ENCODE results near the gene NLGN1. TPM values are rescaled to one million over a fixed set of nuclear protein-coding genes. Genes with fewer than 3 reads are reported as not detected.

NLGN1 gene
- total RNA-seq, 1 donor from 2014 or later, result 5.7 TPM

- no peaks in the 10 kb centered on the region for H3K9me3 ChIP-seq (ENCODE audit: control insufficient read depth in 3 of 3, low read length in 3 of 3)
Measured at GRCh38 chr3:174247687-174248152, 850.2 kb downstream of the NLGN1 start.

DNA sequence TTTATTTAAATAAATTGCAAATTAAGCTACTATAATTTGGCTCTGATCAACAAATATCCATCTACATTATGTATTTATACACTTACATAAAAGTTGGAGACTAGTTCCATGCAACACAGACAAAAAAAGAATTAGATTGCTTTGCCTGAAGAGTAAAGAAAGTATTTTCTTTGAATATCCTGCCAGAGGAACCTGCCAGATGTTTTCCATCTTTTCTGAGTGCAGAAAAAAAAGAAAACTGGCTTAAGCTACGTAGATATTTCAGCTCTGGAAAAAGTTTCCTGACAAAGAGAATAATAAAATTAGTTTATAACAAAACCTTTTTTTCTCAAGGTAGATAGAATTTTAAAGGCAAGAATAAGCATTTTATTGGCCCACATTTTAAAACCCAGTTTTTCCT is 854.1 kb downstream of the NLGN1 start:
- no peak overlapping the region for H3K27ac ChIP-seq (ENCODE audit: low read depth, low read length)
- no peak overlapping the region for H3K4me3 ChIP-seq (ENCODE audit: low read length in 3 of 3)
- H3K27me3 ChIP-seq (ENCODE audit: control insufficient read depth in 3 of 3, insufficient read depth in 3 of 3, low read length in 3 of 3), result no peaks in the 10 kb centered on the region
- no peaks in the 10 kb centered on the region for H3K9me3 ChIP-seq (ENCODE audit: control insufficient read depth in 3 of 3, low read length in 3 of 3)
- H3K9ac ChIP-seq (ENCODE audit: low read depth in 1 of 3, low read length in 3 of 3), result no peak overlapping the region
- H3K4me1 ChIP-seq (ENCODE audit: control insufficient read depth in 3 of 3, insufficient read depth in 3 of 3, low read length in 3 of 3), result no peaks in the 10 kb centered on the region
- H3K36me3 ChIP-seq (ENCODE audit: control insufficient read depth in 3 of 3, insufficient read depth in 3 of 3, low read length in 3 of 3), result no peaks in the 10 kb centered on the region

More at GRCh38 chr3:174247687-174248152, 850.2 kb downstream of the NLGN1 start:
- no peak overlapping the region for H3K9ac ChIP-seq (ENCODE audit: low read depth in 1 of 3, low read length in 3 of 3)
- no peaks in the 10 kb centered on the region for H3K27me3 ChIP-seq (ENCODE audit: control insufficient read depth in 3 of 3, insufficient read depth in 3 of 3, low read length in 3 of 3)
- H3K36me3 ChIP-seq (ENCODE audit: control insufficient read depth in 3 of 3, insufficient read depth in 3 of 3, low read length in 3 of 3), result no peaks in the 10 kb centered on the region
- no peak overlapping the region for H3K4me3 ChIP-seq (ENCODE audit: low read length in 3 of 3)
- H3K27ac ChIP-seq (ENCODE audit: low read depth, low read length), result no peak overlapping the region
- H3K4me1 ChIP-seq (ENCODE audit: control insufficient read depth in 3 of 3, insufficient read depth in 3 of 3, low read length in 3 of 3), result no peaks in the 10 kb centered on the region

DNA sequence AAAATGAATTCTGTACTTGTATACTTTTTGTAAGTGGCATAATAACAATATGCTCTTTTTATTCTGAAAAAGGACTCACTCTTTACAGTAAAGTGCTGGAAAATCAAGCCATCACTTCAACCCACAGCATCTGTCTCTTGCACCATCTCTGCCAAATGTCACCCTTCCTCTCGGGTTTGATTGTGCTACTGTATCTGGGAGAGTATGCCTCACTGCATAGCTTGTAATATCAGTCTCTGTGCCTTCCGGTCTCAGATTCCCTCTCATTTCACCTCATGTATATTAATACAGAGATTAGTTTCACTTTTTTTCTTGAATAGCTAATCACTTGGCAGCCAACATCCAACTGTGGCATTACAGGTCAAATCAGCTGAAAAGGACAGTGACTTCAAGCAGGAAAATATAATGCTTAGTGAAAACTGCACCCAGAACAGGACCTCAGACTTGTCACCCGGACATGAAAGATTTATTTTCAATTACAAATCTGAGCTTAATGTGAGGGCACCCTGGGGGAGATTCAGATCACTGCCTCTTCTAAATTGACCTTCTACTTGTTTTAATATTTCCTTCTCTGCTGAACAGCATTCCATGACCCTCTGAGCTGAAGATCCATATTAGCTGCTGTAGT is 855.8 kb downstream of the NLGN1 start:
- no peak overlapping the region for H3K27ac ChIP-seq (ENCODE audit: low read depth, low read length)

DNA sequence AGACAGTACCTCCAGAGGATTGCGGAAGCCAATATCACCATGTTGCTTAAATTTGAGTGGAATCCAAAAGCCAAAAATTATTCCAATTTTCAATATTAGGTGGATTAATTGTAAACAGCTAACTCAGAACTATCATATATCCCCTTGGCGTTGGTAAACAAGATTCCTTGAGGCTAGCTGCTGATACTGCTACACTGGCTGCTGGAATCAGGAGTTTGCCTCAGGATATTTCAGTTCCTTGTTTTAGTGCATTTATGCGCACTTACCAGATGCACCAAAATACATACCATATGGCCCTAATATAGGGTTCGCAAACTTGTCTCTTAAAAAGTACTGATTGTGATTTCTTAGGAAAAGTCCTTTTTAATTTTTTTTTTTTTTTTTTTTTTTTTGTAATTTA is 856.4 kb downstream of the NLGN1 start:
- Histone ChIP-seq H3K36me3 (ENCODE audit: control insufficient read depth in 3 of 3, insufficient read depth in 3 of 3, low read length in 3 of 3) (no peaks in the 10 kb centered on the region), H3K9me3 (ENCODE audit: control insufficient read depth in 3 of 3, low read length in 3 of 3) (no peaks in the 10 kb centered on the region), H3K27ac (ENCODE audit: low read depth, low read length) (no peak overlapping the region), H3K27me3 (ENCODE audit: control insufficient read depth in 3 of 3, insufficient read depth in 3 of 3, low read length in 3 of 3) (no peaks in the 10 kb centered on the region), H3K9ac (ENCODE audit: low read depth in 1 of 3, low read length in 3 of 3) (no peak overlapping the region), H3K4me3 (ENCODE audit: low read length in 3 of 3) (no peak overlapping the region), H3K4me1 (ENCODE audit: control insufficient read depth in 3 of 3, insufficient read depth in 3 of 3, low read length in 3 of 3) (no peaks in the 10 kb centered on the region)

More for the DNA sequence above, 855.8 kb downstream of the NLGN1 start:
- no peaks in the 10 kb centered on the region for H3K36me3 ChIP-seq (ENCODE audit: control insufficient read depth in 3 of 3, insufficient read depth in 3 of 3, low read length in 3 of 3)
- H3K4me3 ChIP-seq (ENCODE audit: low read length in 3 of 3), result no peak overlapping the region
- no peaks in the 10 kb centered on the region for H3K27me3 ChIP-seq (ENCODE audit: control insufficient read depth in 3 of 3, insufficient read depth in 3 of 3, low read length in 3 of 3)
- H3K9ac ChIP-seq (ENCODE audit: low read depth in 1 of 3, low read length in 3 of 3), result no peak overlapping the region
- H3K4me1 ChIP-seq (ENCODE audit: control insufficient read depth in 3 of 3, insufficient read depth in 3 of 3, low read length in 3 of 3), result no peaks in the 10 kb centered on the region
- H3K9me3 ChIP-seq (ENCODE audit: control insufficient read depth in 3 of 3, low read length in 3 of 3), result no peaks in the 10 kb centered on the region

DNA sequence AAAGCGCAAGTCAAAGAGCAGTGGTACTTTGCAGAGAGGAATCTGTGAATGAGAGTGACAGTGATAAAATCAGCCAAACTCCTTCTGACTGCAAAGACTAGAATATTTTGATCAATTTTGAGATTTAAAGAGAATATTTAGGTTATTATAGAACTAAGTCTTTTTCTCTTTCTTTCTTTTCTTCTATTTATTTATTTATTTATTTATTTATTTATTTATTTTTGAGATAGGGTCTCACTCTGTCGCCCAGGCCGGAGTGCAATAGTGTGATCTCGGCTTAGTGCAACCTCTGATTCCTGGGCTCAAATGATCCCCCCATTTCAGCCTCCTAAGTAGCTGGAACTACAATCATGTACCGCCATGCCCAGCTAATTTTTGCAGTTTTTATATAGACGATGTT is 857.9 kb downstream of the NLGN1 start:
- Histone ChIP-seq H3K4me3 (ENCODE audit: low read length in 3 of 3) (no peak overlapping the region), H3K27ac (ENCODE audit: low read depth, low read length) (no peak overlapping the region), H3K4me1 (ENCODE audit: control insufficient read depth in 3 of 3, insufficient read depth in 3 of 3, low read length in 3 of 3) (no peaks in the 10 kb centered on the region), H3K9me3 (ENCODE audit: control insufficient read depth in 3 of 3, low read length in 3 of 3) (no peaks in the 10 kb centered on the region), H3K9ac (ENCODE audit: low read depth in 1 of 3, low read length in 3 of 3) (no peak overlapping the region), H3K36me3 (ENCODE audit: control insufficient read depth in 3 of 3, insufficient read depth in 3 of 3, low read length in 3 of 3) (no peaks in the 10 kb centered on the region), H3K27me3 (ENCODE audit: control insufficient read depth in 3 of 3, insufficient read depth in 3 of 3, low read length in 3 of 3) (no peaks in the 10 kb centered on the region)

DNA sequence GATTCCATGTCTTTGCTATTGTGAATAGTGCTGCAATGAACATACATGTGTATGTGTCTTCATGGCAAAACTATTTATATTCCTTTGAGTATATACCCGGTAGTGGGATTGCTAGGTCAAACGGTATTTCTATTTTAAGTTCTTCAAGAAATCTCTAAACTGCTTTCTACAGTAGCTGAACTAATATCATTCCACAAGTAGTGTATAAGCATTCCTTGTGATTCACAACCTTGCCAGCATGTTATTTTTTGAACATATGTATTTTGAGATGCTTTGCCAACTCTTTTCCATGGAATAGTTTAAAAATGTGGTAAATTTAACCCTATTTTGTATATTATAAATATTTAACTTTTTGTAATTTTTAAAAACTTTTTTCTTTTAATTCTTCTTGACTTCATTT is 868.9 kb downstream of the NLGN1 start:
- no peak overlapping the region for H3K4me3 ChIP-seq (ENCODE audit: low read length in 3 of 3)
- H3K9ac ChIP-seq (ENCODE audit: low read depth in 1 of 3, low read length in 3 of 3), result no peak overlapping the region
- no peak overlapping the region for H3K27ac ChIP-seq (ENCODE audit: low read depth, low read length)
- H3K9me3 ChIP-seq (ENCODE audit: control insufficient read depth in 3 of 3, low read length in 3 of 3), result no peaks in the 10 kb centered on the region
- H3K36me3 ChIP-seq (ENCODE audit: control insufficient read depth in 3 of 3, insufficient read depth in 3 of 3, low read length in 3 of 3), result no peaks in the 10 kb centered on the region
- H3K4me1 ChIP-seq (ENCODE audit: control insufficient read depth in 3 of 3, insufficient read depth in 3 of 3, low read length in 3 of 3), result no peaks in the 10 kb centered on the region
- no peaks in the 10 kb centered on the region for H3K27me3 ChIP-seq (ENCODE audit: control insufficient read depth in 3 of 3, insufficient read depth in 3 of 3, low read length in 3 of 3)

- no peaks in the 10 kb centered on the region for H3K9me3 ChIP-seq (ENCODE audit: control insufficient read depth in 3 of 3, low read length in 3 of 3)
- H3K4me3 ChIP-seq (ENCODE audit: low read length in 3 of 3), result no peak overlapping the region
Measured at GRCh38 chr3:174268061-174268460, 870.5 kb downstream of the NLGN1 start.

DNA sequence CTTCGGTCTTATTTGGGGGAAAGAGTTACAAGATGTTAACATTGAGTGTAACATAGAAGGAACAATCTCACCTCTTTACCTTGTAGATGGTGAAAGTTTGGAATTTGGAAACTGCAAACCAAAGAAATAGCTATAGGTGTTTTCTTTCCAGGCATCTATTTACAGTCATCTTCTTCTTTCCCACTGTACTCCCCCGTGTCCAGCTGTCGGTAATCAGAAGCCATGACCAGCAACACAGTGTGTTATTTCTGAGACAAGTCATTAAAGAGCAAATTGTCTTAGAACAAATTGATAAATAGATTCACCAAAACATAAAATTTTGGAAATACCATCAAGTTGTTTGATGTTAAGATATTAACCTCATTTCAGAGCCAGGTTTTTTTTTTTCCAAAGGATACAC is 871.0 kb downstream of the NLGN1 start:
- Histone ChIP-seq H3K9ac (ENCODE audit: low read depth in 1 of 3, low read length in 3 of 3) (no peak overlapping the region), H3K36me3 (ENCODE audit: control insufficient read depth in 3 of 3, insufficient read depth in 3 of 3, low read length in 3 of 3) (no peaks in the 10 kb centered on the region), H3K27ac (ENCODE audit: low read depth, low read length) (no peak overlapping the region)

More at GRCh38 chr3:174268061-174268460, 870.5 kb downstream of the NLGN1 start:
- Histone ChIP-seq H3K4me1 (ENCODE audit: control insufficient read depth in 3 of 3, insufficient read depth in 3 of 3, low read length in 3 of 3) (no peaks in the 10 kb centered on the region), H3K9ac (ENCODE audit: low read depth in 1 of 3, low read length in 3 of 3) (no peak overlapping the region), H3K27ac (ENCODE audit: low read depth, low read length) (no peak overlapping the region), H3K27me3 (ENCODE audit: control insufficient read depth in 3 of 3, insufficient read depth in 3 of 3, low read length in 3 of 3) (no peaks in the 10 kb centered on the region), H3K36me3 (ENCODE audit: control insufficient read depth in 3 of 3, insufficient read depth in 3 of 3, low read length in 3 of 3) (no peaks in the 10 kb centered on the region)

DNA sequence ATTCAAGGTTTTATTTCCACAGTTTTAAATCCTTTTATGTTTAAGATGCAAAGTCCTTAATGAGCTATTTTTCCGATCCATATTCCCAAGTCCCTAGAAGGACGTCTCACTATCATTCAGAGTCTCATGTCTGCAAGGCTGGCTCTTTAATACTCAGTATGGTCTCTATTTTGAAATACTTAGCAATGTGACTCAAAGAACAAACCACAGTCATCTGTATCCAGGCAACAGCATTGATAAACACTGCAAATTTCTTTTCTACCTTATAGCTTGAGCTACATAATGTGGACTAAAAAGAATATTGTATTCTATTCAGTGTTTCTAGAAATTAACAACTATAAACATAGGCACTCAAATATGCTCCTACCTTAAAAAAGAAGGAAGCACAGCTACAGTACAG is 873.3 kb downstream of the NLGN1 start:
- Histone ChIP-seq H3K9ac (ENCODE audit: low read depth in 1 of 3, low read length in 3 of 3) (no peak overlapping the region), H3K4me1 (ENCODE audit: control insufficient read depth in 3 of 3, insufficient read depth in 3 of 3, low read length in 3 of 3) (no peaks in the 10 kb centered on the region)

More for the DNA sequence above, 871.0 kb downstream of the NLGN1 start:
- no peaks in the 10 kb centered on the region for H3K4me1 ChIP-seq (ENCODE audit: control insufficient read depth in 3 of 3, insufficient read depth in 3 of 3, low read length in 3 of 3)
- no peaks in the 10 kb centered on the region for H3K9me3 ChIP-seq (ENCODE audit: control insufficient read depth in 3 of 3, low read length in 3 of 3)
- H3K4me3 ChIP-seq (ENCODE audit: low read length in 3 of 3), result no peak overlapping the region
- H3K27me3 ChIP-seq (ENCODE audit: control insufficient read depth in 3 of 3, insufficient read depth in 3 of 3, low read length in 3 of 3), result no peaks in the 10 kb centered on the region

DNA sequence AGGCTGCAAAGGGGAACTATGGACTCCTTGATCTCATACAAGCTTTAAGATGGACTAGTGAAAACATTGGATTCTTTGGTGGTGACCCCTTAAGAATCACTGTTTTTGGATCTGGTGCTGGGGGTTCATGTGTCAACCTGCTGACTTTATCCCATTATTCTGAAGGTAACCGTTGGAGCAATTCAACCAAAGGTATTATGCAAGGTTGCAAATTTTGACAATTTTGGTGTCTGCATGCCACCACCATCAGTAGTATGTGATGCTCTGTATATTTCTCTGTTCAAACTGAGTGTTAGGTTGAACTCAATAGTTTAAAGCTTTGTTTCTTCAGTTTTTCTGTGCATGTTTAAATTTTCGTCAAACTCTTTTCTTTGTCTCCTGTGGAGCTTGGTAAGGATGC is 877.8 kb downstream of the NLGN1 start:
- H3K27me3 ChIP-seq (ENCODE audit: control insufficient read depth in 3 of 3, insufficient read depth in 3 of 3, low read length in 3 of 3), result no peaks in the 10 kb centered on the region
- H3K9ac ChIP-seq (ENCODE audit: low read depth in 1 of 3, low read length in 3 of 3), result no peak overlapping the region
- no peaks in the 10 kb centered on the region for H3K36me3 ChIP-seq (ENCODE audit: control insufficient read depth in 3 of 3, insufficient read depth in 3 of 3, low read length in 3 of 3)
- no peak overlapping the region for H3K4me3 ChIP-seq (ENCODE audit: low read length in 3 of 3)
- H3K9me3 ChIP-seq (ENCODE audit: control insufficient read depth in 3 of 3, low read length in 3 of 3), result no peaks in the 10 kb centered on the region
- no peak overlapping the region for H3K27ac ChIP-seq (ENCODE audit: low read depth, low read length)
- H3K4me1 ChIP-seq (ENCODE audit: control insufficient read depth in 3 of 3, insufficient read depth in 3 of 3, low read length in 3 of 3), result no peaks in the 10 kb centered on the region

More for the DNA sequence above, 873.3 kb downstream of the NLGN1 start:
- Histone ChIP-seq H3K9me3 (ENCODE audit: control insufficient read depth in 3 of 3, low read length in 3 of 3) (no peaks in the 10 kb centered on the region), H3K27ac (ENCODE audit: low read depth, low read length) (no peak overlapping the region), H3K36me3 (ENCODE audit: control insufficient read depth in 3 of 3, insufficient read depth in 3 of 3, low read length in 3 of 3) (no peaks in the 10 kb centered on the region), H3K4me3 (ENCODE audit: low read length in 3 of 3) (no peak overlapping the region), H3K27me3 (ENCODE audit: control insufficient read depth in 3 of 3, insufficient read depth in 3 of 3, low read length in 3 of 3) (no peaks in the 10 kb centered on the region)
